Heart right ventricle (tissue), 16 donors: ENCODE measurements around the gene KREMEN1. TPM values are rescaled to one million over a fixed set of nuclear protein-coding genes. Genes with fewer than 3 reads are reported as not detected.

ENCODE experiments used
- ATAC-seq, 8 donors: fragments of 200-7000 bp; cut with Tn5 transposase; one replicate each; pipeline ENCODE4 v1.9.1; 2020; ENCODE audit warnings: mild to moderate bottlenecking in 8 of 8, moderate library complexity in 8 of 8, moderate number of reproducible peaks in 1 of 8
- DNase-seq, 2 donors: peaks; one replicate each; pipeline ENCODE4 v3.0.0-alpha.2; 2020
- H3K27ac ChIP-seq, 10 donors: fragments of 200-600 bp; sonication (generic) in 2 of 10; one replicate each; pipeline versions ENCODE4 v1.5.0 to v1.8.0; 2020 to 2022; ENCODE audit warnings: mild to moderate bottlenecking in 3 of 10
- H3K27me3 ChIP-seq, 7 donors: fragments of 200-600 bp; one replicate each; pipeline ENCODE4 v1.8.0; 2021 to 2022; ENCODE audit warnings: mild to moderate bottlenecking in 2 of 7
- H3K36me3 ChIP-seq, 9 donors: fragments of 200-600 bp; sonication (generic) in 1 of 9; one replicate each; pipeline versions ENCODE4 v1.5.0 to v1.8.0; 2020 to 2022; ENCODE audit warnings: mild to moderate bottlenecking in 2 of 9
- H3K4me1 ChIP-seq, 9 donors: fragments of 200-600 bp; sonication (generic) in 1 of 9; one replicate each; pipeline versions ENCODE4 v1.5.0 to v1.8.0; 2020 to 2022; ENCODE audit warnings: mild to moderate bottlenecking in 4 of 9
- H3K4me3 ChIP-seq, 10 donors: fragments of 200-600 bp; sonication (generic) in 2 of 10; one replicate each; pipeline versions ENCODE4 v1.5.0 to v1.8.0; 2020 to 2022; ENCODE audit warnings: mild to moderate bottlenecking in 7 of 10, moderate library complexity in 2 of 10
- H3K9me3 ChIP-seq, 11 donors: fragments of 200-600 bp in 10 of 11; sonication (generic) in 2 of 11; one replicate each; pipeline versions ENCODE4 v1.5.0 to v1.8.0; 2013 to 2022; ENCODE audit warnings: mild to moderate bottlenecking in 2 of 11, control low read depth in 1 of 11, moderate library complexity in 1 of 11
- WGBS, 2 donors: extraction: QIAGEN DNeasy Blood & Tissue Kit; methylation state at CpG; one replicate each; pipeline ENCODE4 v1.1.7; 2013; ENCODE audit warnings: inconsistent platforms in 1 of 2; 5-methylcytosine and 5-hydroxymethylcytosine counted together
- intact Hi-C, 10 donors: fragments of 100-400 bp; cut with DNase I; formaldehyde crosslinking; loops; one replicate each; pipeline versions ENCODE4 v1.11.1 to v1.14.2; 2022
- polyA plus RNA-seq, 2 donors: library from polyadenylated mRNA; stranded (reverse); fragments of 200-250 nt; gene quantifications; one replicate each; pipeline ENCODE4 v1.2.3, GENCODE V29; 2013
- total RNA-seq, 10 donors: library from RNA; stranded (reverse); fragmentation: NEBNext Ultra II Directional in 3 of 10; extraction: Animal tissue kit (Norgen Biotek cat#: 25700) in 3 of 10; gene quantifications; one replicate each; pipeline versions ENCODE4 v1.2.1 to v1.2.4, GENCODE V29; 2021 to 2023
- TF ChIP-seq, protein P1 (sequence below), 9 donors: fragments of 200-600 bp; sonication (generic) in 2 of 9; IDR thresholded peaks; one replicate each; pipeline versions ENCODE4 v1.5.0 to v1.8.0; 2021 to 2022; ENCODE audit warnings: antibody characterized with exemption in 9 of 9, mild to moderate bottlenecking in 5 of 9, moderate library complexity in 1 of 9
- donor health status: Arrhythmogenic right ventricular cardiomyopathy.
- donor health status: ischemic (EF 13 %, LVEDD 7.1; RV severe dilation, severe dysfunction).
- donor health status: healthy with polysubstance abuse.
- donor health status: DM: no; HTN: yes; CAD: no.
- donor health status: DM: no; HTN: no; CAD: no.
- donor health status: ischemic (EF 25% LVEDD 6.9; RV normal size, moderate dysfunction).
- donor health status: ischemic (EF 25% LVEDD 5.7; RV mildly dilated, moderate dysfunction).
- donor health status: healthy.
- donor health status: DM: yes; HTN: yes; CAD: no.
- donor health status: Ischemic cardiomyopathy.
- donor health status: ischemic (EF 35%, LVEDD 5.7; RV mildly dilated, moderate dysfunction).
- donor health status: nonischemic (EF 11% LVEDD 7.7; RV severe dilation, severe dysfunction).
- donor health status: DM: yes; HTN: yes; CAD: no.
- donor health status: PGD.
- donor health status: ischemic (EF 29% LVEDD 5.4; RV normal size, mild dysfunction).
- donor health status: nonischemic (EF 23%, LVEDD 6.1; RV moderate dilation, normal function).

Gene KREMEN1
- total and polyA plus RNA-seq, 12 donors, result 7.4 to 46.3 (median 36.5) TPM

DNA sequence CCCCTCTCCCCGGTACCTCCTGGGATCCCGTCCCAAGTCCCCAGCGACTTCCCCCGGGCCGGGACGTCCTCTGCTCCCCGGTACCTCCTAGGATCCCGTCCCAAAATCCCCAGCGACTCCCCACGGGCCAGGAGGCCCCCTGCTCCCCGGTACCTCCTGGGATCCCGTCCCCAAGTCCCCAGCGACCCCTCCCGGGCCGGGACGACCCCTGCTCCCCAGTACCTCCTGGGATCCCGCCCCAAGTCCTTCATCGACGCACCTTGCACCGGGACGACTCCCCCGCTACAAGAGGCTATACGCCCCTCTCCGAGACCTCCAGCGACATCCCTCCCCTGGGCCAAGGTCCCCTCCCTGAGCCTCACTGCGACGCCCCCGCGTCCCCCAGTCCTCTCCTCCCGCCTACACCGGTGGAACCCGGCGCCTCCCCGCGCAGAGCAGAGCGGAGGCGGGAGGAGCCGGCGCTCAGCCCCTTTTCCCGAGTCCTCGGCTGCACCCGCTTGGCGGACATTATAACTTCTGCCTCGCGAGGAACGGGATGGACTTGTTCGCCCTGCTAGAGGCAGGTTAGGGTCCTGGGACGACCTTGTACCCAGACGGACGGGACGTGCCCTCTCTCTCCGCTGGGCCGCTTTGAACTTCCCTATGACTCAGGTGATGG lies 912 bp downstream of the KREMEN1 start:
- Histone ChIP-seq H3K4me1 (peaks cover 4 to 54% (median 32%) of the 10 kb centered on the region in 9 donors), H3K27me3 (peaks cover 0 to 71% (median 0%) of the 10 kb centered on the region in 7 donors), H3K36me3 (no peaks in the 10 kb centered on the region), H3K4me3 (peak overlapping the region; percentile 19 to 86 (median 80)), H3K27ac (peak overlapping the region in 8 of 10 donors; percentile 3 to 84 (median 70)), H3K9me3 (no peaks in the 10 kb centered on the region)
- DNase-seq (peak; percentile 36 to 61), ATAC-seq (peak; percentile 44 to 72 (median 66))
- intact Hi-C loops, result loop anchor here in 4 of 10 donors (5.0 to 10.0 kb wide), 2 partner anchors 79 to 81 kb away; no protein-coding TSS in a partner anchor
- TF ChIP-seq, protein P1, sequence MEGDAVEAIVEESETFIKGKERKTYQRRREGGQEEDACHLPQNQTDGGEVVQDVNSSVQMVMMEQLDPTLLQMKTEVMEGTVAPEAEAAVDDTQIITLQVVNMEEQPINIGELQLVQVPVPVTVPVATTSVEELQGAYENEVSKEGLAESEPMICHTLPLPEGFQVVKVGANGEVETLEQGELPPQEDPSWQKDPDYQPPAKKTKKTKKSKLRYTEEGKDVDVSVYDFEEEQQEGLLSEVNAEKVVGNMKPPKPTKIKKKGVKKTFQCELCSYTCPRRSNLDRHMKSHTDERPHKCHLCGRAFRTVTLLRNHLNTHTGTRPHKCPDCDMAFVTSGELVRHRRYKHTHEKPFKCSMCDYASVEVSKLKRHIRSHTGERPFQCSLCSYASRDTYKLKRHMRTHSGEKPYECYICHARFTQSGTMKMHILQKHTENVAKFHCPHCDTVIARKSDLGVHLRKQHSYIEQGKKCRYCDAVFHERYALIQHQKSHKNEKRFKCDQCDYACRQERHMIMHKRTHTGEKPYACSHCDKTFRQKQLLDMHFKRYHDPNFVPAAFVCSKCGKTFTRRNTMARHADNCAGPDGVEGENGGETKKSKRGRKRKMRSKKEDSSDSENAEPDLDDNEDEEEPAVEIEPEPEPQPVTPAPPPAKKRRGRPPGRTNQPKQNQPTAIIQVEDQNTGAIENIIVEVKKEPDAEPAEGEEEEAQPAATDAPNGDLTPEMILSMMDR (IDR thresholded peaks at IDR 0.05), result peak in 1 of 9 donors; percentile 9
- 6 to 8% methylated on average over 53 of the region's 53 CpGs for WGBS, 2 donors

DNA sequence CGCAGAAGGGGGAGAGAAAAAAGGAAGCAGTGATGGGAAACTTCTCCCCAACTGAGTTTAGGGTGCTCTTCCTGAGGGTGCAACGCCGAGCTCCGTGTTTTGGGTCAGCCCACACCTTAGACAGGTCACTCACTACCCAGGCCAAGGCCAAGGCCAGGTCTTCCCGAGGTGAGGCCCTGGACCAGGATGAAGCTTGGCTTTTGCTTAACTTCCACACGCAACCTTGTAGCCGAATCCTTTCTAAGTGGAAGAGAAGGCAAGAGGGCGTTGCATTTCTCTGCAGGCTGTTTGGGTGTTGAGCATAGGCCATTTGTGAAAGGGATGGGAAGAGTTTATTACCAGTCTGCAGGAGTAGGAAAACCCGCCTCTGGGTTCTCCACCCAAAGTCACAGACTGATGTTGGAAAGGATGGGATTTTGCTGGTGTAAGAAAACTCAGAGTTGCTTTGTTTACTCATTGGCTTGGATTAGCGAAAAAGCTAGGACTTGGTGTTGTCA lies 1.5 kb downstream of the KREMEN1 start:
- peak overlapping the region in 9 of 10 donors; percentile 66 to 86 (median 81) for H3K4me3 ChIP-seq
- intact Hi-C loops, result loop anchor here in 4 of 10 donors (5.0 to 10.0 kb wide), 2 partner anchors 78 to 80 kb away; no protein-coding TSS in a partner anchor
- TF ChIP-seq, protein P1 (IDR thresholded peaks at IDR 0.05), result no peak
- DNase-seq, result no peak
- ATAC-seq, result peak in 2 of 8 donors; percentile 0 to 6
- H3K4me1 ChIP-seq, result peaks cover 4 to 59% (median 36%) of the 10 kb centered on the region in 9 donors
- H3K9me3 ChIP-seq, result no peaks in the 10 kb centered on the region
- no peaks in the 10 kb centered on the region for H3K36me3 ChIP-seq
- 66 to 70% methylated on average over 10 of the region's 10 CpGs for WGBS, 2 donors
- H3K27me3 ChIP-seq, result peaks cover 0 to 66% (median 0%) of the 10 kb centered on the region in 7 donors
- peak overlapping the region in 6 of 10 donors; percentile 14 to 84 (median 70) for H3K27ac ChIP-seq

DNA sequence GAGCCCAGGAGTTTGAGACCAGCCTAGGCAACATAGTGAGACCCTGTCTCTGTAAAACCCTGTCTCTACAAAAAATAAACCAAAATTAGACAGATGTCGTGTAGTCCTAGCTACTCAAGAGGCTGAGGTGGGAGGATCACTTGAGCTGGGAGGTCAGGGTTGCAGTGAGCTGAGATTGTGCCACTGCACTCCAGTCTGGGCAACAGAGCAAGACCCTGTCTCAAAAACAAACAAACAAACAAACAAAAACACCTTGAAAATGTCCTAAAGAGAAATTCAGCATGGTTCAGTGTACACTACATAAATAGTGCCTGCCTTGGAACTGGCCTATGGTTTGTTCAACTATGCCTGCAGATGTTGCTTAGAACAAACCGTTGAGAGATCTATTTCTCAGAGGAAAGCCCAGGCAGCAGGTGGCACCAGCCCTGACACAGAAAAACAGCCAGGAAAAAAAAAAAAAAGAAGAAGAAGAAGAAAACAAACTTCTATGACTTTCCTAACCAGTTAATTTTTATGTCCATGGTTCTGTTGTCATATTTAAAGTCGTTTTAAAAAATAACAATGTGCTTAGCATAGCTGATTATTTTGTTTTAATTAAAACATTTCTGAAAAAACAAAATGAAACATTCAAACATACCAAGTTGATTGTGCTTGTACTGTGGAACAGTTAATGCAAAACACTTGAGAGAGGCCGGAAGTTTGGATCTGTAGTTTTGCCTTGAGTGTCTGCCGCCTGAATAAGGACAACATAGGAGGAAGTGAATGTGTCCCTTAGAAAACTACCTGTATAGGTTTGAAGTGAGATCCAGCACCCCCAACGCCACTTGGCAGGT lies 5.4 kb downstream of the KREMEN1 start:
- Histone ChIP-seq H3K4me1 (peaks cover 4 to 62% (median 47%) of the 10 kb centered on the region in 9 donors), H3K4me3 (no peak overlapping the region), H3K27ac (peak overlapping the region in 5 of 10 donors; percentile 23 to 59 (median 41)), H3K36me3 (no peaks in the 10 kb centered on the region), H3K9me3 (no peaks in the 10 kb centered on the region), H3K27me3 (peaks cover 0 to 31% (median 0%) of the 10 kb centered on the region in 7 donors)
- 71 to 74% methylated on average over 6 of the region's 6 CpGs for WGBS, 2 donors
- TF ChIP-seq, protein P1 (IDR thresholded peaks at IDR 0.05), result peak in 2 of 9 donors; percentile 8 to 10
- ATAC-seq, result no peak
- intact Hi-C loops, result loop anchor here in 3 of 10 donors (5.0 to 10.0 kb wide), 2 partner anchors 74 to 77 kb away; no protein-coding TSS in a partner anchor
- DNase-seq, result no peak

DNA sequence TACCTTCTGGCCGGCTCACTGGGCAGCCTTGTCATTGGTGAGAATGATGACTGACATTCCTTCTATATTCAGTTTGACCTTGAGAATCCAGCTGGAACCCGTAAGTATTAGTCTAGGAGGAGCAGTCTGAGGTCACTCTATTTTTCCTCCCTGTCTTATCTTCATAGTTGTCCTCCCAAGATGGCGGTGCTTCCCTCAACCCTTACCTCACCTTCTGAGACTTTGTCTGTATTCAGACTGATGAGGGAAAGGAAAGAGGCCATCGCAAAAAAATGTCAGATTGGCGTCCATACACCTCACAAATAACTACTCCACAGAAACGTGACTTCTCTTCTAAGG lies 6.0 kb downstream of the KREMEN1 start:
- H3K4me1 ChIP-seq, result peaks cover 0 to 62% (median 42%) of the 10 kb centered on the region in 9 donors
- no peaks in the 10 kb centered on the region for H3K36me3 ChIP-seq
- no peaks in the 10 kb centered on the region for H3K9me3 ChIP-seq
- peak in 3 of 8 donors; percentile 3 to 22 (median 18) for ATAC-seq
- intact Hi-C loops, result loop anchor here in 3 of 10 donors (5.0 to 10.0 kb wide), 2 partner anchors 73 to 76 kb away; no protein-coding TSS in a partner anchor
- WGBS, 2 donors, result 70 to 74% methylated on average over 6 of the region's 6 CpGs
- peak overlapping the region in 6 of 10 donors; percentile 23 to 59 (median 40) for H3K27ac ChIP-seq
- TF ChIP-seq, protein P1 (IDR thresholded peaks at IDR 0.05), result no peak
- no peak for DNase-seq
- no peak overlapping the region for H3K4me3 ChIP-seq
- H3K27me3 ChIP-seq, result peaks cover 0 to 25% (median 0%) of the 10 kb centered on the region in 7 donors
